Brain microvascular endothelial cell (primary cell): ENCODE results near the gene RPL7A.

Experiments
- DNase-seq: peaks from one replicate; pipeline ENCODE4 v3.0.0-alpha.2; 2020
- H3K27ac ChIP-seq: fragments of 250-450 bp; sonication (Bioruptor Pico); 2 replicates; pipeline ENCODE4 v1.5.1; 2020; ENCODE audit warnings: mild to moderate bottlenecking, moderate library complexity
- H3K27me3 ChIP-seq: fragments of 250-450 bp; sonication (Bioruptor Pico); replicated peaks from 2 replicates; pipeline ENCODE4 v1.5.1; 2020; ENCODE audit warnings: mild to moderate bottlenecking
- H3K36me3 ChIP-seq: fragments of 250-450 bp; sonication (Bioruptor Pico); replicated peaks from 2 replicates; pipeline ENCODE4 v1.5.1; 2020; ENCODE audit warnings: mild to moderate bottlenecking
- H3K4me3 ChIP-seq: 2 replicates; pipeline ENCODE4 v1.5.1; 2011; ENCODE audit warnings: low read depth, mild to moderate bottlenecking, control low read depth, low read length, moderate library complexity
- in situ Hi-C: cut with HindIII; loops from 2 replicates; pipeline ENCODE4 v1.10.0; 2017; ENCODE audit warnings: low sequenced_read_pairs, low pct_ligation_motif_present
- TF ChIP-seq, protein P1 (sequence below): IDR thresholded peaks from 2 replicates; pipeline ENCODE4 v1.5.1; 2011; ENCODE audit warnings: low read depth, mild to moderate bottlenecking, moderate library complexity, low read length, control low read depth, inconsistent platforms; ENCODE audit errors: missing control alignments

Gene RPL7A

DNA sequence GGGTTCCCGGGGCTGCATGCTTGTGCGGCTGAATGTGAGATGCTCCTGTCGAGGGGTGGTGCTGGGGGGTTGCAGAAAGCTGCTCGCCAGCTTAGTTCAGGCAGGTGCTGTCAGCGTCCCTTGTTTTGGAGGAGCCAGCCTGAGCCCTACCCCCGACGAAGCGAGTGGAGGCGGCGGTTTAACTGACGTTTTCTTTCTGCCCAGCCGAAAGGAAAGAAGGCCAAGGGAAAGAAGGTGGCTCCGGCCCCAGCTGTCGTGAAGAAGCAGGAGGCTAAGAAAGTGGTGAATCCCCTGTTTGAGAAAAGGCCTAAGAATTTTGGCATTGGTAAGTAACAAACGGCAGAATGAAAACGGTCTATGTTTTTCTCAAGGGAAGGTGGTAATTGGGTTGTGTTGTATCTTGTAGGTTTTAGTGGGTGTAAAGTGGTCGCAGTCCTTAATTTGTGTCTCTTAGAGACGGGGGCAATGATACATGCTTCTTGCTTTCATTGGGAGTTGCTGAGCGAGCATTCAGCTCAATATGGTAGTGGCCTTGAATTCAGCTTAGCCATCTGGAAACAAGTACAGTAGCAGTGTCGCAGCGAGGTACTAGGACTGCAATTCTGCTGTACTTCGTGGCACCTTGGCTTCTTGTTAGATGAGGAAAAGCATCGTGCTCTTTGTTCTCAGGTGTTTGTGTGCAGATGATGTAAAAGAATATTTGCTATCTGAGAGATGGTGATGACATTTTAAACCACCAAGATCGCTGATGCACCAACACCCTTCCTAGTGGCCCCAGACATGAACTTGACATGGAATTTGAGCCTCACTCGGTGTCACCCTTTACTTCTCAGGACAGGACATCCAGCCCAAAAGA is 928 bp downstream of the RPL7A start:
- in situ Hi-C loops = no loop called here
- no peak for DNase-seq
- H3K4me3 ChIP-seq = peak overlapping the region; percentile 100
- peaks cover 68% of the 10 kb centered on the region for H3K36me3 ChIP-seq
- TF ChIP-seq, protein P1, sequence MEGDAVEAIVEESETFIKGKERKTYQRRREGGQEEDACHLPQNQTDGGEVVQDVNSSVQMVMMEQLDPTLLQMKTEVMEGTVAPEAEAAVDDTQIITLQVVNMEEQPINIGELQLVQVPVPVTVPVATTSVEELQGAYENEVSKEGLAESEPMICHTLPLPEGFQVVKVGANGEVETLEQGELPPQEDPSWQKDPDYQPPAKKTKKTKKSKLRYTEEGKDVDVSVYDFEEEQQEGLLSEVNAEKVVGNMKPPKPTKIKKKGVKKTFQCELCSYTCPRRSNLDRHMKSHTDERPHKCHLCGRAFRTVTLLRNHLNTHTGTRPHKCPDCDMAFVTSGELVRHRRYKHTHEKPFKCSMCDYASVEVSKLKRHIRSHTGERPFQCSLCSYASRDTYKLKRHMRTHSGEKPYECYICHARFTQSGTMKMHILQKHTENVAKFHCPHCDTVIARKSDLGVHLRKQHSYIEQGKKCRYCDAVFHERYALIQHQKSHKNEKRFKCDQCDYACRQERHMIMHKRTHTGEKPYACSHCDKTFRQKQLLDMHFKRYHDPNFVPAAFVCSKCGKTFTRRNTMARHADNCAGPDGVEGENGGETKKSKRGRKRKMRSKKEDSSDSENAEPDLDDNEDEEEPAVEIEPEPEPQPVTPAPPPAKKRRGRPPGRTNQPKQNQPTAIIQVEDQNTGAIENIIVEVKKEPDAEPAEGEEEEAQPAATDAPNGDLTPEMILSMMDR = no peak
- no peaks in the 10 kb centered on the region for H3K27me3 ChIP-seq
- peak overlapping the region; percentile 99 for H3K27ac ChIP-seq

GRCh38 chr9:133349965-133350616 is 2.1 kb downstream of the RPL7A start:
- Histone ChIP-seq H3K27ac (no peak overlapping the region), H3K4me3 (peak overlapping the region; percentile 100), H3K36me3 (peaks cover 59% of the 10 kb centered on the region), H3K27me3 (no peaks in the 10 kb centered on the region)
- in situ Hi-C loops = no loop called here
- DNase-seq = no peak
- TF ChIP-seq, protein P1 = no peak

DNA sequence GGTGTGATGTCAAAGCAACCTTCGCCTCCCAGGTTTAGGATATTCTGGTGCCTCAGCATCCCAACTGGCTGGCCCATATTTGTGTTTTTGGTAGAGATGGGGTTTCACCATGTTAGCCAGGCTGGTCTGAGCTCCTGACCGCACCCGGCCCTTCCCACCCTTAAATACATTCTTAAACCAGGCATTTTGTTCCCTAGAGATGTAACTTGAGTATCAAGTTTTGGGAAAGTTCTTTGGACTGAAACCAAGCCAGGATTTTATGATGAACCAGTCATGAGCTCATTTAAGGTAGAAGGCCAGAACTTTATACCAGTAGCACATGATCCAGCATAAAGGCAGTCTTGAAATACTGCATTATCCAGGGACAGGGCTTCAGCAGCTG is 3.5 kb downstream of the RPL7A start:
- no peak for DNase-seq
- H3K27me3 ChIP-seq = no peaks in the 10 kb centered on the region
- in situ Hi-C loops = no loop called here
- H3K27ac ChIP-seq = no peak overlapping the region
- H3K4me3 ChIP-seq = no peak overlapping the region
- TF ChIP-seq, protein P1 = no peak
- H3K36me3 ChIP-seq = peaks cover 54% of the 10 kb centered on the region

GRCh38 chr9:133351908-133352634 is 4.1 kb downstream of the RPL7A start:
- DNase-seq = peak; percentile 55
- in situ Hi-C loops = no loop called here
- H3K36me3 ChIP-seq = peaks cover 54% of the 10 kb centered on the region
- no peak overlapping the region for H3K27ac ChIP-seq
- no peak overlapping the region for H3K4me3 ChIP-seq
- no peaks in the 10 kb centered on the region for H3K27me3 ChIP-seq
- TF ChIP-seq, protein P1 = peak; percentile 84

- Histone ChIP-seq H3K27ac (no peak overlapping the region), H3K36me3 (peaks cover 54% of the 10 kb centered on the region), H3K4me3 (no peak overlapping the region), H3K27me3 (no peaks in the 10 kb centered on the region)
- TF ChIP-seq, protein P1 = no peak
- no peak for DNase-seq
- in situ Hi-C loops = no loop called here
Measured at GRCh38 chr9:133352635-133353340, 4.8 kb downstream of the RPL7A start.
